Measurements from ENCODE around the gene IFNK.

IFNK gene

GRCh38 chr9:27514551-27514950 lies 9.5 kb upstream of the IFNK start:
- DNase-seq: no peak

- no peak for DNase-seq
Measured at GRCh38 chr9:27518006-27518405, 6.1 kb upstream of the IFNK start.

GRCh38 chr9:27518809-27519208 lies 5.3 kb upstream of the IFNK start:
- no peak for DNase-seq

GRCh38 chr9:27519466-27520465 lies 4.3 kb upstream of the IFNK start:
- no peak for DNase-seq

- no peak for DNase-seq
Measured at GRCh38 chr9:27520986-27521385, 3.1 kb upstream of the IFNK start.

GRCh38 chr9:27523141-27523540 lies 949 bp upstream of the IFNK start:
- DNase-seq: no peak

- DNase-seq: peak; percentile 66
Measured at GRCh38 chr9:27527702-27528075, 3.6 kb downstream of the IFNK start.

- DNase-seq: peak; percentile 71
Measured at GRCh38 chr9:27528076-27528885, 4.2 kb downstream of the IFNK start.

GRCh38 chr9:27528886-27529315 lies 4.8 kb downstream of the IFNK start:
- DNase-seq: peak; percentile 58

GRCh38 chr9:27529316-27530278 lies 5.5 kb downstream of the IFNK start, which contains the start of gene MOB3B:
Gene MOB3B (minus strand): TSS chr9:27529814. CDS start chr9:27455550, 74,264 bp downstream.
- DNase-seq: peak; percentile 88

GRCh38 chr9:27530915-27531755 lies 7.0 kb downstream of the IFNK start:
- peak; percentile 26 for DNase-seq

GRCh38 chr9:27532046-27532445 lies 8.0 kb downstream of the IFNK start:
- no peak for DNase-seq

GRCh38 chr9:27533311-27533710 lies 9.2 kb downstream of the IFNK start:
- DNase-seq: no peak

GRCh38 chr9:27534131-27534530 lies 10.0 kb downstream of the IFNK start:
- peak; percentile 65 for DNase-seq

- no peak for DNase-seq
Measured at GRCh38 chr9:27534658-27535209, 10.6 kb downstream of the IFNK start.

GRCh38 chr9:27535701-27536118 lies 11.6 kb downstream of the IFNK start:
- peak; percentile 71 for DNase-seq

GRCh38 chr9:27536168-27536567 lies 12.1 kb downstream of the IFNK start:
- no peak for DNase-seq

- peak; percentile 21 for DNase-seq
Measured at GRCh38 chr9:27537027-27537435, 12.9 kb downstream of the IFNK start.

- DNase-seq: no peak
Measured at GRCh38 chr9:27537756-27538155, 13.7 kb downstream of the IFNK start.

- DNase-seq: no peak
Measured at GRCh38 chr9:27538647-27539046, 14.6 kb downstream of the IFNK start.

Measured in midbrain (tissue), 1 donor.